Lower leg skin (tissue), 4 donors: ENCODE data around the gene DTYMK. TPM values are rescaled to one million over a fixed set of nuclear protein-coding genes. Genes with fewer than 3 reads are reported as not detected.

Source experiments
- DNase-seq, 2 donors: peaks; one replicate each; pipeline ENCODE4 v3.0.0-alpha.2; 2019; ENCODE audit warnings: low spot score in 2 of 2
- H3K4me3 ChIP-seq: fragments of 200-600 bp; sonication (generic); 2 replicates; pipeline ENCODE4 v1.5.1; 2017; ENCODE audit warnings: mild to moderate bottlenecking, low read depth; ENCODE audit not compliant: poor library complexity, severe bottlenecking
- CTCF ChIP-seq, 3 donors: fragments of 450-650 bp; IDR thresholded peaks; one replicate each; pipeline ENCODE4 v1.5.1; 2016; ENCODE audit warnings: antibody characterized with exemption in 3 of 3, mild to moderate bottlenecking in 3 of 3, moderate library complexity in 2 of 3
- POLR2A ChIP-seq, 2 donors: fragments of 450-650 bp; IDR thresholded peaks; one replicate each; pipeline ENCODE4 v1.6.1; 2016 to 2017; ENCODE audit warnings: antibody characterized with exemption in 2 of 2, mild to moderate bottlenecking in 1 of 2, moderate library complexity in 1 of 2
- WGBS, 2 donors: methylation state at CpG; one replicate each; pipeline ENCODE4 v1.1.5; 2018; 5-methylcytosine and 5-hydroxymethylcytosine counted together
- intact Hi-C: fragments of 100-400 bp; cut with DNase I; formaldehyde crosslinking; loops from one replicate; pipeline ENCODE4 v1.15.0; 2023; ENCODE audit warnings: low total_unique reads
- total RNA-seq, 4 donors: library from RNA; depleted of rRNA; stranded (reverse); fragments of >200 nt; gene quantifications; one replicate each; pipeline ENCODE4 v1.1.0, GENCODE V29; 2016

DTYMK gene
- total RNA-seq, 4 donors from 2014 or later = 6.6 to 16.2 (median 12.0) TPM

GRCh38 chr2:241649404-241649803 is 37.2 kb downstream of the DTYMK start:
- TF ChIP-seq CTCF (IDR thresholded peaks at IDR 0.05) = no peak
- no peak for TF ChIP-seq POLR2A (IDR thresholded peaks at IDR 0.05)
- intact Hi-C loops = no loop called here
- no peak overlapping the region for H3K4me3 ChIP-seq
- DNase-seq = no peak
- WGBS, 2 donors = 68 to 73% methylated on average over 4 of the region's 4 CpGs

- DNase-seq = no peak
- intact Hi-C loops = no loop called here
- TF ChIP-seq CTCF (IDR thresholded peaks at IDR 0.05) = no peak
- TF ChIP-seq POLR2A (IDR thresholded peaks at IDR 0.05) = no peak
- 86 to 93% methylated on average over 6 of the region's 6 CpGs for WGBS, 2 donors
- H3K4me3 ChIP-seq = no peak overlapping the region
Observed at GRCh38 chr2:241648453-241648852, 38.2 kb downstream of the DTYMK start.

- intact Hi-C loops = no loop called here
- 84 to 89% methylated on average over 14 of the region's 14 CpGs for WGBS, 2 donors
- DNase-seq = no peak
- TF ChIP-seq CTCF (IDR thresholded peaks at IDR 0.05) = no peak
- TF ChIP-seq POLR2A (IDR thresholded peaks at IDR 0.05) = no peak
- H3K4me3 ChIP-seq = no peak overlapping the region
Observed at GRCh38 chr2:241645915-241646645, 40.5 kb downstream of the DTYMK start.

GRCh38 chr2:241645056-241645914 is 41.3 kb downstream of the DTYMK start:
- WGBS, 2 donors = 84 to 90% methylated on average over 26 of the region's 26 CpGs
- intact Hi-C loops = no loop called here
- no peak overlapping the region for H3K4me3 ChIP-seq
- DNase-seq = no peak
- TF ChIP-seq POLR2A (IDR thresholded peaks at IDR 0.05) (no peak), CTCF (IDR thresholded peaks at IDR 0.05) (no peak)

GRCh38 chr2:241641631-241642030 is 45.0 kb downstream of the DTYMK start:
- TF ChIP-seq CTCF (IDR thresholded peaks at IDR 0.05) (no peak), POLR2A (IDR thresholded peaks at IDR 0.05) (no peak)
- WGBS, 2 donors = 63 to 65% methylated on average over 2 of the region's 2 CpGs
- no peak overlapping the region for H3K4me3 ChIP-seq
- intact Hi-C loops = no loop called here
- DNase-seq = no peak
